K562 (cell line): ENCODE measurements around the gene YTHDF1. TPM values are rescaled to one million over a fixed set of nuclear protein-coding genes. Genes with fewer than 3 reads are reported as not detected.

Experiments used
- ATAC-seq: fragments of 200-7000 bp; cut with Tn5 transposase; 3 replicates; pipeline ENCODE4 v1.9.1; 2020; ENCODE audit warnings: moderate library complexity
- BruUV-seq: library from RNA; stranded (reverse); fragments of 400-500 nt; replicated peaks from 2 replicates; lab custom pipeline; 2021; lab: Mats Ljungman, UMichigan
- CTCF ChIA-PET: fragments of 300-600 bp; formaldehyde crosslinking; extraction: SDS; loops from one replicate; lab custom pipeline; 2021; ENCODE audit warnings: low intra/inter-chr PET ratio; lab: Yijun Ruan, JAX
- POLR2A ChIA-PET: fragments of 300-600, 350-650 bp; sonication (Branson Sonifier 250); formaldehyde crosslinking; extraction: SDS; loops from one replicate; lab custom pipeline; 2021; ENCODE audit warnings: antibody characterized with exemption, inconsistent platforms; lab: Yijun Ruan, JAX
- DNase-seq, 4 experiments: peaks; one replicate each; pipeline versions ENCODE4 v3.0.0 to v3.0.0-alpha.2; 2011 to 2018; ENCODE audit warnings: low spot score in 3 of 4, mixed read lengths in 3 of 4; ENCODE audit errors: extremely low read depth in 1 of 4
- FAIRE-seq: peaks from 2 replicates; lab custom pipeline; 2011; peaks lifted over from hg19 to GRCh38; lab: Jason Lieb, UNC
- H2AFZ ChIP-seq: 2 replicates; pipeline ENCODE4 v1.6.0; 2011; ENCODE audit warnings: low read depth, low read length, control low read depth, inconsistent platforms
- H3K27ac ChIP-seq: fragments of 200-600 bp; 3 replicates; pipeline ENCODE4 v1.8.0; 2011; ENCODE audit warnings: low read depth, mild to moderate bottlenecking, control low read depth, inconsistent platforms, low read length, moderate library complexity, mixed read lengths; ENCODE audit errors: extremely low read depth
- H3K27me3 ChIP-seq, 2 experiments: fragments of 300-600 bp in 1 of 2; 2 replicates in 1 of 2; 3 replicates in 1 of 2; pipeline versions ENCODE4 v1.6.0 to v1.8.0; 2011; ENCODE audit warnings: inconsistent platforms in 2 of 2, low read length in 2 of 2, mild to moderate bottlenecking in 1 of 2, mixed read lengths in 1 of 2, moderate library complexity in 1 of 2; ENCODE audit not compliant: control insufficient read depth in 2 of 2, insufficient read depth in 2 of 2
- H3K36me3 ChIP-seq: fragments of 300-600 bp; 3 replicates; pipeline ENCODE4 v1.8.0; 2011; ENCODE audit warnings: mild to moderate bottlenecking, low read length, inconsistent platforms; ENCODE audit not compliant: control insufficient read depth, insufficient read depth
- H3K4me1 ChIP-seq, 2 experiments: fragments of 200-600 bp in 1 of 2; replicated peaks in 1 of 2; 2 replicates in 1 of 2; 3 replicates in 1 of 2; pipeline versions ENCODE4 v1.5.1 to v1.8.0; 2011; ENCODE audit warnings: inconsistent platforms in 2 of 2, low read length in 2 of 2, mild to moderate bottlenecking in 1 of 2, mixed read lengths in 1 of 2, moderate library complexity in 1 of 2; ENCODE audit not compliant: control insufficient read depth in 2 of 2, insufficient read depth in 2 of 2
- H3K4me2 ChIP-seq: 2 replicates; pipeline ENCODE4 v1.6.1; 2011; ENCODE audit warnings: low read length, control low read depth, inconsistent platforms, mixed read lengths; ENCODE audit not compliant: insufficient read depth
- H3K4me3 ChIP-seq: fragments of 200-600 bp; sonication (generic), shearing (Covaris generic); 2 replicates; pipeline ENCODE4 v1.5.1; 2016; ENCODE audit warnings: control low read depth, inconsistent platforms
- H3K79me2 ChIP-seq: fragments of 200-600 bp; 3 replicates; pipeline ENCODE4 v1.8.0; 2011; ENCODE audit warnings: low read length, inconsistent platforms; ENCODE audit not compliant: control insufficient read depth, insufficient read depth
- H3K9ac ChIP-seq, 2 experiments: 2 replicates each; pipeline versions ENCODE4 v1.6.0 to v1.6.1; 2011; ENCODE audit warnings: low read depth in 2 of 2, low read length in 2 of 2, control low read depth in 1 of 2, inconsistent platforms in 1 of 2, mild to moderate bottlenecking in 1 of 2, mixed read lengths in 1 of 2; ENCODE audit not compliant: insufficient read depth in 1 of 2
- H3K9me1 ChIP-seq: one replicate; pipeline ENCODE4 v1.6.0; 2011; ENCODE audit warnings: inconsistent platforms, mild to moderate bottlenecking, low read length, moderate library complexity; ENCODE audit not compliant: control insufficient read depth, insufficient read depth
- H3K9me3 ChIP-seq: replicated peaks from 2 replicates; pipeline ENCODE4 v1.5.1; 2011; ENCODE audit warnings: low read depth, low read length, inconsistent platforms; ENCODE audit not compliant: control insufficient read depth, insufficient read depth
- H4K20me1 ChIP-seq: replicated peaks from 2 replicates; pipeline ENCODE4 v1.6.1; 2011; ENCODE audit warnings: low read length, inconsistent platforms, mixed read lengths; ENCODE audit not compliant: control insufficient read depth, insufficient read depth
- ELF2 ChIP-seq: fragments of 250-450 bp; sonication (Bioruptor Pico); IDR thresholded peaks from 2 replicates; pipeline ENCODE4 v1.5.0; 2021; ENCODE audit warnings: mild to moderate bottlenecking
- MCM3 ChIP-seq: fragments of 450-650 bp; IDR thresholded peaks from 2 replicates; pipeline ENCODE4 v1.6.1; 2016
- POLR3A ChIP-seq: IDR thresholded peaks from 2 replicates; pipeline ENCODE4 v1.6.1; 2011; ENCODE audit warnings: borderline replicate concordance, mild to moderate bottlenecking, moderate library complexity; ENCODE audit not compliant: insufficient read length, insufficient read depth; ENCODE audit errors: extremely low read depth
- ZNF140 ChIP-seq: fragments of 250-450 bp; sonication (Bioruptor Pico); IDR thresholded peaks from 2 replicates; pipeline ENCODE4 v1.8.0; 2021; ENCODE audit warnings: moderate library complexity, mild to moderate bottlenecking, inconsistent platforms
- ZNF311 ChIP-seq: fragments of 250-450 bp; sonication (Bioruptor Pico); IDR thresholded peaks from 2 replicates; pipeline ENCODE4 v1.4.0; 2020; ENCODE audit warnings: mild to moderate bottlenecking, moderate library complexity
- ZNF696 ChIP-seq: fragments of 250-450 bp; sonication (Bioruptor Pico); conservative IDR thresholded peaks from 2 replicates; pipeline ENCODE4 v1.4.0; 2020; ENCODE audit warnings: mild to moderate bottlenecking, moderate library complexity
- WGBS: fragments of 100-300 bp; shearing (Covaris generic); methylation state at CpG from one replicate; pipeline ENCODE4 v1.1.6; 2016; ENCODE audit warnings: low coverage, mixed read lengths; ENCODE audit not compliant: insufficient coverage; ENCODE audit errors: missing lambda C conversion rate; 5-methylcytosine and 5-hydroxymethylcytosine counted together
- in situ Hi-C: fragments of 300-500 bp; cut with MboI; formaldehyde crosslinking; loops from 4 replicates; pipeline ENCODE4 v1.15.0; 2018; ENCODE audit warnings: inconsistent platforms, mixed read lengths
- intact Hi-C: fragments of 100-400 bp; cut with micrococcal nuclease; formaldehyde crosslinking; loops from 2 replicates; pipeline ENCODE4 v1.14.2; 2022
- polyA plus RNA-seq, 8 experiments: library from polyadenylated mRNA; depleted of rRNA in 4 of 8; stranded (reverse) in 5 of 8; unstranded in 3 of 8; fragments of >200 nt; fragmentation: Nextera tagmentation in 2 of 8; fragmentation: Illumina TruSeq in 1 of 8; extraction: Ambion mirVana in 2 of 8; extraction: Trizol in 1 of 8; gene quantifications; 2 replicates each; pipeline versions ENCODE4 v1.2.1 to v1.2.3, GENCODE V29; 2011 to 2014; ENCODE audit warnings: inconsistent platforms in 1 of 8, missing spikeins in 1 of 8
- total RNA-seq, 7 experiments: library from RNA; depleted of rRNA in 6 of 7; stranded (reverse); fragments of >200 nt in 6 of 7; fragmentation: Illumina TruSeq in 2 of 7; extraction: Trizol in 2 of 7; gene quantifications; 2 replicates each; pipeline versions ENCODE4 v1.2.1 to v1.2.3, GENCODE V29; 2011 to 2021; ENCODE audit warnings: low replicate concordance in 1 of 7
- TF ChIP-seq, protein P1 (sequence below), 2 experiments: fragments of 150-350 bp in 1 of 2; IDR thresholded peaks; 2 replicates each; pipeline ENCODE4 v1.6.1; 2012 to 2016; ENCODE audit warnings: low read depth in 2 of 2, low read length in 2 of 2, mild to moderate bottlenecking in 1 of 2, moderate library complexity in 1 of 2
- TF ChIP-seq, protein P2 (sequence below): fragments of 450-650 bp; IDR thresholded peaks from 2 replicates; pipeline ENCODE4 v1.6.1; 2016; ENCODE audit warnings: missing biosample characterization, missing genetic modification characterization
- TF ChIP-seq, protein P3 (sequence below): fragments of 250-450 bp; sonication (Bioruptor Pico); IDR thresholded peaks from 2 replicates; pipeline ENCODE4 v1.5.0; 2020; ENCODE audit warnings: mild to moderate bottlenecking, borderline replicate concordance
- TF ChIP-seq, protein P4 (sequence below): fragments of 250-450 bp; sonication (Bioruptor Pico); IDR thresholded peaks from 2 replicates; pipeline ENCODE4 v1.4.0; 2020; ENCODE audit warnings: borderline replicate concordance
- TF ChIP-seq, protein P5 (sequence below): fragments of 450-650 bp; formaldehyde crosslinking; IDR thresholded peaks from 2 replicates; pipeline ENCODE4 v1.4.0; 2020; ENCODE audit warnings: mild to moderate bottlenecking, moderate library complexity

Gene YTHDF1
- total and polyA plus RNA-seq, 9 of the 15 experiments (the other 6 are each of a cell fraction or from before 2014, with no cell fraction given) = 10.1 to 42.4 (median 27.8) TPM

DNA sequence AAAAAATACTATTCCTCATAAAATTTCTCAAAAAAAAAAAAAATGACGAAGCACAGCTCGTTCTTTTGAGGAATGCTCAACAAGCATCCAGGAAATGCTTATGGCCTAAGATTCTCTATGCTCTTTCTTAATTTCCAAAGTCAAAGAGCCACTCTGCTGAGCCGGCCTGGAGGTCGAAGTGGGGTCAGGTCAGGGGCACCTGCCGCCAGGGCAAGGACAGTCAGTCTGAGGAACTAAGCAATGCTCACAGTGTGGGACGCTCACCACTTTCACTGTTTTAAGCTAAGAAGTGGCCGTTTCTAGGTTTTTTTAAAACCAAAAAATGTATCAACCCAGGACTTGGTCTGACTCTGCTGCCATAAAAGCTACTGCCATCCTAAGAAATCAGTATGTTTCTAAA, 17.3 kb downstream of the YTHDF1 start:
- H3K27me3 ChIP-seq = no peaks in the 10 kb centered on the region
- H2AFZ ChIP-seq = no peak overlapping the region
- peaks cover 78% of the 10 kb centered on the region for H3K79me2 ChIP-seq
- CTCF ChIA-PET = no interaction called here
- ATAC-seq (no peak), FAIRE-seq (no peak), DNase-seq (no peak)
- H4K20me1 ChIP-seq = peaks cover 71% of the 10 kb centered on the region
- no peak overlapping the region for H3K4me3 ChIP-seq
- H3K4me1 ChIP-seq = peaks cover 8 to 16% of the 10 kb centered on the region in 2 experiments; a peak in 4 of 5 replicates
- 82% methylated on average over 7 of the region's 7 CpGs for WGBS
- no peak overlapping the region for H3K27ac ChIP-seq
- intact Hi-C loops = no loop called here
- in situ Hi-C loops = no loop called here
- POLR2A ChIA-PET = interaction anchor here (0.6 to 2.6 kb wide), 6 partner anchors 8 to 147 kb away, joined by 3 to 11 read pairs (median 4); no protein-coding TSS in a partner anchor
- H3K9ac ChIP-seq = no peak overlapping the region
- peaks cover 86% of the 10 kb centered on the region for H3K36me3 ChIP-seq
- H3K4me2 ChIP-seq = no peak overlapping the region
- BruUV-seq = no TSS peak
- H3K9me3 ChIP-seq = no peaks in the 10 kb centered on the region
- peaks cover 5% of the 10 kb centered on the region for H3K9me1 ChIP-seq
- TF ChIP-seq, protein P1, sequence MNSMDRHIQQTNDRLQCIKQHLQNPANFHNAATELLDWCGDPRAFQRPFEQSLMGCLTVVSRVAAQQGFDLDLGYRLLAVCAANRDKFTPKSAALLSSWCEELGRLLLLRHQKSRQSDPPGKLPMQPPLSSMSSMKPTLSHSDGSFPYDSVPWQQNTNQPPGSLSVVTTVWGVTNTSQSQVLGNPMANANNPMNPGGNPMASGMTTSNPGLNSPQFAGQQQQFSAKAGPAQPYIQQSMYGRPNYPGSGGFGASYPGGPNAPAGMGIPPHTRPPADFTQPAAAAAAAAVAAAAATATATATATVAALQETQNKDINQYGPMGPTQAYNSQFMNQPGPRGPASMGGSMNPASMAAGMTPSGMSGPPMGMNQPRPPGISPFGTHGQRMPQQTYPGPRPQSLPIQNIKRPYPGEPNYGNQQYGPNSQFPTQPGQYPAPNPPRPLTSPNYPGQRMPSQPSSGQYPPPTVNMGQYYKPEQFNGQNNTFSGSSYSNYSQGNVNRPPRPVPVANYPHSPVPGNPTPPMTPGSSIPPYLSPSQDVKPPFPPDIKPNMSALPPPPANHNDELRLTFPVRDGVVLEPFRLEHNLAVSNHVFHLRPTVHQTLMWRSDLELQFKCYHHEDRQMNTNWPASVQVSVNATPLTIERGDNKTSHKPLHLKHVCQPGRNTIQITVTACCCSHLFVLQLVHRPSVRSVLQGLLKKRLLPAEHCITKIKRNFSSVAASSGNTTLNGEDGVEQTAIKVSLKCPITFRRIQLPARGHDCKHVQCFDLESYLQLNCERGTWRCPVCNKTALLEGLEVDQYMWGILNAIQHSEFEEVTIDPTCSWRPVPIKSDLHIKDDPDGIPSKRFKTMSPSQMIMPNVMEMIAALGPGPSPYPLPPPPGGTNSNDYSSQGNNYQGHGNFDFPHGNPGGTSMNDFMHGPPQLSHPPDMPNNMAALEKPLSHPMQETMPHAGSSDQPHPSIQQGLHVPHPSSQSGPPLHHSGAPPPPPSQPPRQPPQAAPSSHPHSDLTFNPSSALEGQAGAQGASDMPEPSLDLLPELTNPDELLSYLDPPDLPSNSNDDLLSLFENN (IDR thresholded peaks at IDR 0.05; ENCODE audit: low read depth in 2 of 2, low read length in 2 of 2) = no peak
- TF ChIP-seq POLR3A = no peak
- TF ChIP-seq ELF2 (CRISPR knock-in tag) = no peak
- TF ChIP-seq, protein P2, sequence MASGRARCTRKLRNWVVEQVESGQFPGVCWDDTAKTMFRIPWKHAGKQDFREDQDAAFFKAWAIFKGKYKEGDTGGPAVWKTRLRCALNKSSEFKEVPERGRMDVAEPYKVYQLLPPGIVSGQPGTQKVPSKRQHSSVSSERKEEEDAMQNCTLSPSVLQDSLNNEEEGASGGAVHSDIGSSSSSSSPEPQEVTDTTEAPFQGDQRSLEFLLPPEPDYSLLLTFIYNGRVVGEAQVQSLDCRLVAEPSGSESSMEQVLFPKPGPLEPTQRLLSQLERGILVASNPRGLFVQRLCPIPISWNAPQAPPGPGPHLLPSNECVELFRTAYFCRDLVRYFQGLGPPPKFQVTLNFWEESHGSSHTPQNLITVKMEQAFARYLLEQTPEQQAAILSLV (tag) = no peak
- TF ChIP-seq, protein P3, sequence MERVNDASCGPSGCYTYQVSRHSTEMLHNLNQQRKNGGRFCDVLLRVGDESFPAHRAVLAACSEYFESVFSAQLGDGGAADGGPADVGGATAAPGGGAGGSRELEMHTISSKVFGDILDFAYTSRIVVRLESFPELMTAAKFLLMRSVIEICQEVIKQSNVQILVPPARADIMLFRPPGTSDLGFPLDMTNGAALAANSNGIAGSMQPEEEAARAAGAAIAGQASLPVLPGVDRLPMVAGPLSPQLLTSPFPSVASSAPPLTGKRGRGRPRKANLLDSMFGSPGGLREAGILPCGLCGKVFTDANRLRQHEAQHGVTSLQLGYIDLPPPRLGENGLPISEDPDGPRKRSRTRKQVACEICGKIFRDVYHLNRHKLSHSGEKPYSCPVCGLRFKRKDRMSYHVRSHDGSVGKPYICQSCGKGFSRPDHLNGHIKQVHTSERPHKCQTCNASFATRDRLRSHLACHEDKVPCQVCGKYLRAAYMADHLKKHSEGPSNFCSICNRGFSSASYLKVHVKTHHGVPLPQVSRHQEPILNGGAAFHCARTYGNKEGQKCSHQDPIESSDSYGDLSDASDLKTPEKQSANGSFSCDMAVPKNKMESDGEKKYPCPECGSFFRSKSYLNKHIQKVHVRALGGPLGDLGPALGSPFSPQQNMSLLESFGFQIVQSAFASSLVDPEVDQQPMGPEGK (CRISPR knock-in tag) = no peak
- no peak for TF ChIP-seq MCM3
- no peak for TF ChIP-seq ZNF696 (CRISPR knock-in tag)
- TF ChIP-seq ZNF140 (CRISPR knock-in tag) = no peak
- TF ChIP-seq, protein P4, sequence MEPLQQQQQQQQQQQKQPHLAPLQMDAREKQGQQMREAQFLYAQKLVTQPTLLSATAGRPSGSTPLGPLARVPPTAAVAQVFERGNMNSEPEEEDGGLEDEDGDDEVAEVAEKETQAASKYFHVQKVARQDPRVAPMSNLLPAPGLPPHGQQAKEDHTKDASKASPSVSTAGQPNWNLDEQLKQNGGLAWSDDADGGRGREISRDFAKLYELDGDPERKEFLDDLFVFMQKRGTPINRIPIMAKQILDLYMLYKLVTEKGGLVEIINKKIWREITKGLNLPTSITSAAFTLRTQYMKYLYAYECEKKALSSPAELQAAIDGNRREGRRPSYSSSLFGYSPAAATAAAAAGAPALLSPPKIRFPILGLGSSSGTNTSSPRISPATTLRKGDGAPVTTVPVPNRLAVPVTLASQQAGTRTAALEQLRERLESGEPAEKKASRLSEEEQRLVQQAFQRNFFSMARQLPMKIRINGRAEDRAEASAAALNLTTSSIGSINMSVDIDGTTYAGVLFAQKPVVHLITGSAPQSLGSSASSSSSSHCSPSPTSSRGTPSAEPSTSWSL (CRISPR knock-in tag) = no peak
- TF ChIP-seq ZNF311 (CRISPR knock-in tag) = no peak
- TF ChIP-seq, protein P5, sequence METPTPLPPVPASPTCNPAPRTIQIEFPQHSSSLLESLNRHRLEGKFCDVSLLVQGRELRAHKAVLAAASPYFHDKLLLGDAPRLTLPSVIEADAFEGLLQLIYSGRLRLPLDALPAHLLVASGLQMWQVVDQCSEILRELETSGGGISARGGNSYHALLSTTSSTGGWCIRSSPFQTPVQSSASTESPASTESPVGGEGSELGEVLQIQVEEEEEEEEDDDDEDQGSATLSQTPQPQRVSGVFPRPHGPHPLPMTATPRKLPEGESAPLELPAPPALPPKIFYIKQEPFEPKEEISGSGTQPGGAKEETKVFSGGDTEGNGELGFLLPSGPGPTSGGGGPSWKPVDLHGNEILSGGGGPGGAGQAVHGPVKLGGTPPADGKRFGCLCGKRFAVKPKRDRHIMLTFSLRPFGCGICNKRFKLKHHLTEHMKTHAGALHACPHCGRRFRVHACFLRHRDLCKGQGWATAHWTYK (CRISPR knock-in tag) = no peak
